A673 (cell line): ENCODE measurements around the gene FLRT1.

Experiments
- CTCF ChIP-seq: fragments of 300-800, 200-600 bp; sonication (generic); conservative IDR thresholded peaks from 2 replicates; pipeline ENCODE4 v1.5.1; 2017; ENCODE audit warnings: low read depth, mild to moderate bottlenecking, antibody characterized with exemption, low read length, moderate library complexity, mixed read lengths
- EZH2 ChIP-seq: fragments of 200-600 bp; sonication (generic); IDR thresholded peaks from 2 replicates; pipeline ENCODE4 v1.6.1; 2017; ENCODE audit warnings: borderline replicate concordance, low read depth, mild to moderate bottlenecking, mixed read lengths, antibody characterized with exemption, low read length; ENCODE audit not compliant: poor library complexity, severe bottlenecking

DNA sequence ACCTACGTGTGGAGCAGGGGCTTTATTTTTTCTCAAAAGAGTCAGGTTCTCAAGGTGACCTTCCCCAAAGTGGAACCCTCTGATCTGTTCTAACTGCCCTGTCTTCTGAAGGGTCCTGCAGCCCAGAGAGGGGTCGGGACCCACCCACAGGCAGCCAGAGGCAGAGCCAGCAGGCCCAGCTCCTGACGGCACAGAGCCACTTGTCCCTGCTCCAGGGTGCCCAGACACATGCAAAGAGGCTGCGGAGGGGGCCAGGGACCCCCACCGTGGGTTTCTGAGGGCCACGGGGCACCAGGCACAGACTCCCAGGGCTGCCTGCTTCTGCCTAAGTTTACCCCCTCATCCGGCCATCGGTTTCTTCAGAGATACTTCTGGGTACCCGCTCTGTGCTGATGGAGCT is 37.1 kb downstream of the FLRT1 start:
- TF ChIP-seq CTCF = no peak
- no peak for TF ChIP-seq EZH2
